Stimulated activated CD4-positive, alpha-beta T cell treated with anti-CD3 and anti-CD28 coated beads, Interleukin-1b, Interleukin-23, amount 100 ng/mL, for 48 hours (primary cell): ENCODE results near the gene TBC1D25.

ENCODE experiments used
- DNase-seq: peaks from one replicate; pipeline ENCODE4 v3.0.0-alpha.2; 2020

TBC1D25 gene

GRCh38 chrX:48569958-48570357 lies 30.4 kb downstream of the TBC1D25 start:
- peak; percentile 24 for DNase-seq

GRCh38 chrX:48573690-48574269 lies 34.3 kb downstream of the TBC1D25 start:
- DNase-seq = peak; percentile 16

- DNase-seq = peak; percentile 94
Measured at GRCh38 chrX:48574270-48575266, 35.1 kb downstream of the TBC1D25 start, which contains the start of gene RBM3. Gene RBM3, plus strand, starts transcription at chrX:48574484. Its CDS starts 697 bp downstream, at chrX:48575181.

- DNase-seq = no peak
Measured at GRCh38 chrX:48575642-48576041, 36.1 kb downstream of the TBC1D25 start.

- DNase-seq = no peak
Measured at GRCh38 chrX:48576108-48576507, 36.6 kb downstream of the TBC1D25 start.

- no peak for DNase-seq
Measured at GRCh38 chrX:48578661-48579128, 39.2 kb downstream of the TBC1D25 start.

- no peak for DNase-seq
Measured at GRCh38 chrX:48579259-48579658, 39.7 kb downstream of the TBC1D25 start.

- no peak for DNase-seq
Measured at GRCh38 chrX:48580662-48581061, 41.1 kb downstream of the TBC1D25 start.

- no peak for DNase-seq
Measured at GRCh38 chrX:48584698-48585097, 45.2 kb downstream of the TBC1D25 start.

- no peak for DNase-seq
Measured at GRCh38 chrX:48589482-48590162, 50.1 kb downstream of the TBC1D25 start.

GRCh38 chrX:48590203-48591103 lies 50.9 kb downstream of the TBC1D25 start:
- DNase-seq = no peak

GRCh38 chrX:48591255-48591791 lies 51.8 kb downstream of the TBC1D25 start:
- no peak for DNase-seq

GRCh38 chrX:48592971-48593370 lies 53.5 kb downstream of the TBC1D25 start:
- no peak for DNase-seq

- no peak for DNase-seq
Measured at GRCh38 chrX:48595929-48596328, 56.4 kb downstream of the TBC1D25 start.

- peak; percentile 91 for DNase-seq
Measured at GRCh38 chrX:48597353-48598264, 58.1 kb downstream of the TBC1D25 start, which contains the start of gene WDR13. Gene WDR13, plus strand, starts transcription at chrX:48597492. Its CDS starts 505 bp downstream, at chrX:48597997.

GRCh38 chrX:48598614-48599013 lies 59.1 kb downstream of the TBC1D25 start:
- DNase-seq = no peak

GRCh38 chrX:48599341-48599740 lies 59.8 kb downstream of the TBC1D25 start:
- DNase-seq = no peak

- no peak for DNase-seq
Measured at GRCh38 chrX:48600226-48600625, 60.7 kb downstream of the TBC1D25 start.

GRCh38 chrX:48601741-48602394 lies 62.4 kb downstream of the TBC1D25 start:
- no peak for DNase-seq

GRCh38 chrX:48604701-48605100 lies 65.2 kb downstream of the TBC1D25 start:
- no peak for DNase-seq
